A549 (cell line): Measurements from ENCODE around the gene TMC6. TPM values are rescaled to one million over a fixed set of nuclear protein-coding genes. Genes with fewer than 3 reads are reported as not detected.
A peak's percentile ranks its signal among the peaks of the same experiment; 100 is the strongest.

ENCODE experiments used
- ATAC-seq, 2 experiments: fragments of 200-7000 bp in 1 of 2; fragments of >200 bp in 1 of 2; cut with Nextera tagmentation in 1 of 2; cut with Tn5 transposase in 1 of 2; 3 replicates each; pipeline versions ENCODE4 v1.8.0 to v1.9.1; 2018 to 2020; ENCODE audit warnings: mild to moderate bottlenecking in 1 of 2, moderate library complexity in 1 of 2
- CTCF ChIA-PET: fragments of 300-600 bp; sonication (Branson Sonifier 250); formaldehyde crosslinking; extraction: SDS; loops from one replicate; lab custom pipeline; 2021; ENCODE audit warnings: antibody characterized with exemption, inconsistent platforms; lab: Yijun Ruan, JAX
- POLR2A ChIA-PET: fragments of 350-600 bp; formaldehyde crosslinking; extraction: SDS; loops from one replicate; lab custom pipeline; 2021; ENCODE audit warnings: antibody characterized with exemption, inconsistent platforms; lab: Yijun Ruan, JAX
- DNase-seq, 2 experiments: peaks; one replicate each; pipeline versions ENCODE4 v3.0.0 to v3.0.0-alpha.2; 2011 to 2016; ENCODE audit warnings: low read depth in 1 of 2, low spot score in 1 of 2
- FAIRE-seq: peaks from 2 replicates; lab custom pipeline; 2011; peaks lifted over from hg19 to GRCh38; lab: Jason Lieb, UNC
- H3K27ac ChIP-seq, 2 experiments: fragments of >200 bp; sonication (Bioruptor Twin); formaldehyde crosslinking; 3 replicates each; pipeline ENCODE4 v1.5.1; 2016 to 2017
- H3K4me1 ChIP-seq: fragments of >200 bp; sonication (Bioruptor Twin); formaldehyde crosslinking; 3 replicates; pipeline ENCODE4 v1.6.1; 2016
- H3K4me2 ChIP-seq: fragments of >200 bp; sonication (Bioruptor Twin); formaldehyde crosslinking; 3 replicates; pipeline ENCODE4 v1.6.1; 2016
- H3K4me3 ChIP-seq: fragments of >200 bp; sonication (Bioruptor Twin); formaldehyde crosslinking; 3 replicates; pipeline ENCODE4 v1.5.1; 2016
- H3K9me3 ChIP-seq: fragments of >200 bp; sonication (Bioruptor Twin); formaldehyde crosslinking; 3 replicates; pipeline ENCODE4 v1.6.1; 2016
- CBX2 ChIP-seq: fragments of 200-600 bp; sonication (generic); IDR thresholded peaks from 2 replicates; pipeline ENCODE4 v1.6.1; 2016; ENCODE audit warnings: low read depth, mild to moderate bottlenecking, borderline replicate concordance
- CHD4 ChIP-seq: fragments of 200-600 bp; sonication (generic); IDR thresholded peaks from 2 replicates; pipeline ENCODE4 v1.6.1; 2016; ENCODE audit warnings: antibody characterized with exemption, mild to moderate bottlenecking, borderline replicate concordance
- CTCF ChIP-seq: fragments of >200 bp; sonication (Bioruptor Twin); formaldehyde crosslinking; IDR thresholded peaks from 3 replicates; pipeline ENCODE4 v1.5.1; 2016
- EP300 ChIP-seq, 2 experiments: fragments of >200 bp; sonication (Bioruptor Twin); formaldehyde crosslinking; IDR thresholded peaks; 2 replicates in 1 of 2; 3 replicates in 1 of 2; pipeline ENCODE4 v1.6.1; 2016 to 2017
- ESRRA ChIP-seq: fragments of 150-350 bp; IDR thresholded peaks from 2 replicates; pipeline ENCODE4 v1.6.1; 2014; ENCODE audit warnings: mild to moderate bottlenecking, low read length, borderline replicate concordance
- FOSL2 ChIP-seq, 2 experiments: fragments of 450-650 bp in 1 of 2; fragments of >200 bp in 1 of 2; sonication (Bioruptor Twin) in 1 of 2; formaldehyde crosslinking; IDR thresholded peaks; 2 replicates each; pipeline versions ENCODE4 v1.5.0 to v1.6.1; 2016 to 2020; ENCODE audit warnings: mild to moderate bottlenecking in 1 of 2, moderate library complexity in 1 of 2
- HOXB13 ChIP-seq: fragments of 250-450 bp; sonication (Bioruptor Pico); IDR thresholded peaks from 2 replicates; pipeline ENCODE4 v1.5.0; 2020; ENCODE audit warnings: low read depth, mild to moderate bottlenecking, moderate library complexity
- HOXB5 ChIP-seq: fragments of 250-450 bp; sonication (Bioruptor Pico); IDR thresholded peaks from 2 replicates; pipeline ENCODE4 v1.5.0; 2020; ENCODE audit warnings: mild to moderate bottlenecking, moderate library complexity
- JUN ChIP-seq, 2 experiments: fragments of >200 bp; sonication (Bioruptor Twin); formaldehyde crosslinking; IDR thresholded peaks; 2 replicates in 1 of 2; 3 replicates in 1 of 2; pipeline ENCODE4 v1.6.1; 2016 to 2017
- KDM1A ChIP-seq: fragments of 200-600 bp; sonication (generic); IDR thresholded peaks from 2 replicates; pipeline ENCODE4 v1.6.1; 2016; ENCODE audit warnings: low read depth, mild to moderate bottlenecking
- MAFK ChIP-seq: fragments of 450-650 bp; IDR thresholded peaks from 2 replicates; pipeline ENCODE4 v1.6.1; 2014; ENCODE audit not compliant: partially characterized antibody
- MYC ChIP-seq: IDR thresholded peaks from 2 replicates; pipeline ENCODE4 v1.6.1; 2012; ENCODE audit warnings: mild to moderate bottlenecking, inconsistent platforms, low read length, improper control_type of control experiment, borderline replicate concordance
- PBX3 ChIP-seq: IDR thresholded peaks from 2 replicates; pipeline ENCODE4 v1.6.1; 2012
- POLR2A ChIP-seq: IDR thresholded peaks from 2 replicates; pipeline ENCODE4 v1.6.1; 2012; ENCODE audit warnings: mild to moderate bottlenecking, low read length
- POLR2AphosphoS2 ChIP-seq: conservative IDR thresholded peaks from 2 replicates; pipeline ENCODE4 v1.6.1; 2012; ENCODE audit warnings: low read length, improper control_type of control experiment, inconsistent platforms
- RARB ChIP-seq: fragments of 250-450 bp; sonication (Bioruptor Pico); IDR thresholded peaks from 2 replicates; pipeline ENCODE4 v1.8.0; 2021; ENCODE audit warnings: mild to moderate bottlenecking, moderate library complexity
- REST ChIP-seq: fragments of 200-600 bp; sonication (generic); IDR thresholded peaks from 2 replicates; pipeline ENCODE4 v1.6.1; 2016; ENCODE audit warnings: antibody characterized with exemption, mild to moderate bottlenecking, moderate library complexity
- SREBF2 ChIP-seq: fragments of 450-650 bp; IDR thresholded peaks from 2 replicates; pipeline ENCODE4 v1.6.1; 2014; ENCODE audit warnings: mild to moderate bottlenecking, moderate library complexity
- TFCP2L1 ChIP-seq: fragments of 250-450 bp; sonication (Bioruptor Pico); IDR thresholded peaks from 2 replicates; pipeline ENCODE4 v1.5.0; 2021; ENCODE audit warnings: mild to moderate bottlenecking
- ZFP36 ChIP-seq: fragments of 450-650 bp; IDR thresholded peaks from 2 replicates; pipeline ENCODE4 v1.6.1; 2014; ENCODE audit warnings: borderline replicate concordance; ENCODE audit not compliant: partially characterized antibody
- ZNF302 ChIP-seq: fragments of 250-450 bp; sonication (Bioruptor Pico); IDR thresholded peaks from 2 replicates; pipeline ENCODE4 v1.9.0; 2021; ENCODE audit warnings: inconsistent platforms, mild to moderate bottlenecking, moderate library complexity
- WGBS: methylation state at CpG from one replicate; pipeline ENCODE4 v1.1.6; 2017; ENCODE audit errors: missing lambda C conversion rate; 5-methylcytosine and 5-hydroxymethylcytosine counted together
- polyA plus RNA-seq, 4 experiments: library from polyadenylated mRNA; depleted of rRNA in 3 of 4; stranded (reverse); fragments of >200 nt; fragmentation: RNase III in 1 of 4; extraction: RNeasy Plus Mini Kit Qiagen cat#74134 plus additional on column Dnase treatment in 1 of 4; gene quantifications; 2 replicates in 3 of 4; 3 replicates in 1 of 4; pipeline ENCODE4 v1.2.3, GENCODE V29; 2011 to 2017
- TF ChIP-seq, protein P1 (sequence below): fragments of 250-450 bp; sonication (Bioruptor Pico); IDR thresholded peaks from 2 replicates; pipeline ENCODE4 v1.5.0; 2021; ENCODE audit warnings: mild to moderate bottlenecking, moderate library complexity, borderline replicate concordance
- TF ChIP-seq, protein P2 (sequence below): fragments of 150-350 bp; IDR thresholded peaks from 2 replicates; pipeline ENCODE4 v1.6.1; 2014; ENCODE audit warnings: low read depth, mild to moderate bottlenecking, low read length

The TMC6 gene
- polyA plus RNA-seq, 2 of the 4 experiments (the other 2 are of a cell fraction), result 4.7 to 9.4 TPM

GRCh38 chr17:78104540-78104941, 24.0 kb downstream of the TMC6 start:
- H3K4me2 ChIP-seq, result no peak overlapping the region
- WGBS, result 87% methylated on average over 17 of the region's 28 CpGs
- ATAC-seq, result peak in 1 of 2 experiments; percentile 35; a peak in 2 of 6 replicates
- no peak for DNase-seq
- CTCF ChIA-PET, result interaction anchor here (1.1 to 12.7 kb wide), 6 partner anchors 8 to 144 kb away, joined by 3 to 185 read pairs (median 10); partner anchors contain the start of gene AFMID
- H3K9me3 ChIP-seq, result 0 out of 3 replicates have a peak, but pooled peaks cover 3% of the 10 kb centered on the region
- POLR2A ChIA-PET, result no interaction called here
- no peaks in the 10 kb centered on the region for H3K4me1 ChIP-seq
- no peak for TF ChIP-seq CBX2
- no peak overlapping the region for H3K27ac ChIP-seq
- no peak overlapping the region for H3K4me3 ChIP-seq
- no peak for FAIRE-seq

DNA sequence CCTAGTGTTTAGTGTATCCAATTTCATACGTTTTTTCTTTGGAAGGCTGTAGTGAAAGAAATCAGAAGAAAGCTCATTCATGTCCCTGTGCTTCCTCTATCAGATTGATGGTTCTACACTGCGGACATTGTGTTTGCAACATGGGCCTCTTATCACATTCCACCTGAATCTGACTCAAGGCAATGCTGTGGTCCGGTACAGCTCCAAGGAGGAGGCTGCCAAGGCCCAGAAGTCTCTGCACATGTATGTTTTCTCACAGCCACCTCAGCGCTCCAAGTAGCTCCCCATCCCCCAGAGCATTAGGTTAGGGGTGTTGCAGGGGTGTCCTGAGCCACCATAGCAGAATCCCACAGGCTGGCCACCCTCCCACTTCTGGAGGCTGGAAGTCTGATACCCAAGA, 25.2 kb downstream of the TMC6 start:
- 77% methylated on average over 4 of the region's 4 CpGs for WGBS
- DNase-seq (no peak), FAIRE-seq (no peak)
- 0 out of 3 replicates have a peak, but pooled peaks cover 3% of the 10 kb centered on the region for H3K9me3 ChIP-seq
- no peak overlapping the region for H3K4me3 ChIP-seq
- CTCF ChIA-PET, result interaction anchor here (0.6 to 3.1 kb wide), 9 partner anchors 9 to 148 kb away, joined by 3 to 14 read pairs (median 3); partner anchors contain the start of gene AFMID
- H3K4me1 ChIP-seq, result no peaks in the 10 kb centered on the region
- no peak overlapping the region for H3K4me2 ChIP-seq
- TF ChIP-seq HOXB13 (CRISPR knock-in tag), result no peak
- TF ChIP-seq, protein P1, sequence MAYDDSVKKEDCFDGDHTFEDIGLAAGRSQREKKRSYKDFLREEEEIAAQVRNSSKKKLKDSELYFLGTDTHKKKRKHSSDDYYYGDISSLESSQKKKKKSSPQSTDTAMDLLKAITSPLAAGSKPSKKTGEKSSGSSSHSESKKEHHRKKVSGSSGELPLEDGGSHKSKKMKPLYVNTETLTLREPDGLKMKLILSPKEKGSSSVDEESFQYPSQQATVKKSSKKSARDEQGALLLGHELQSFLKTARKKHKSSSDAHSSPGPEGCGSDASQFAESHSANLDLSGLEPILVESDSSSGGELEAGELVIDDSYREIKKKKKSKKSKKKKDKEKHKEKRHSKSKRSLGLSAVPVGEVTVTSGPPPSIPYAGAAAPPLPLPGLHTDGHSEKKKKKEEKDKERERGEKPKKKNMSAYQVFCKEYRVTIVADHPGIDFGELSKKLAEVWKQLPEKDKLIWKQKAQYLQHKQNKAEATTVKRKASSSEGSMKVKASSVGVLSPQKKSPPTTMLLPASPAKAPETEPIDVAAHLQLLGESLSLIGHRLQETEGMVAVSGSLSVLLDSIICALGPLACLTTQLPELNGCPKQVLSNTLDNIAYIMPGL (CRISPR knock-in tag), result no peak
- no peak for TF ChIP-seq HOXB5 (CRISPR knock-in tag)
- TF ChIP-seq POLR2A, result no peak
- TF ChIP-seq FOSL2 (IDR thresholded peaks at IDR 0.05), result no peak
- TF ChIP-seq FOSL2 (CRISPR knock-in tag; IDR thresholded peaks at IDR 0.05), result no peak
- no peak for TF ChIP-seq MYC
- TF ChIP-seq, protein P2, sequence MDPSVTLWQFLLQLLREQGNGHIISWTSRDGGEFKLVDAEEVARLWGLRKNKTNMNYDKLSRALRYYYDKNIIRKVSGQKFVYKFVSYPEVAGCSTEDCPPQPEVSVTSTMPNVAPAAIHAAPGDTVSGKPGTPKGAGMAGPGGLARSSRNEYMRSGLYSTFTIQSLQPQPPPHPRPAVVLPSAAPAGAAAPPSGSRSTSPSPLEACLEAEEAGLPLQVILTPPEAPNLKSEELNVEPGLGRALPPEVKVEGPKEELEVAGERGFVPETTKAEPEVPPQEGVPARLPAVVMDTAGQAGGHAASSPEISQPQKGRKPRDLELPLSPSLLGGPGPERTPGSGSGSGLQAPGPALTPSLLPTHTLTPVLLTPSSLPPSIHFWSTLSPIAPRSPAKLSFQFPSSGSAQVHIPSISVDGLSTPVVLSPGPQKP, result no peak
- TF ChIP-seq CHD4, result no peak
- TF ChIP-seq EP300 (IDR thresholded peaks at IDR 0.05), result no peak
- no peak for TF ChIP-seq RARB (CRISPR knock-in tag)
- TF ChIP-seq, all 56 proteins: peak for 0
- H3K27ac ChIP-seq, result no peak overlapping the region
- no peak for ATAC-seq
- POLR2A ChIA-PET, result interaction anchor here (0.6 kb wide), 1 partner anchor 524 kb away, joined by 4 read pairs; no protein-coding TSS in a partner anchor

- ChIA-PET CTCF (interaction anchor here (11.4 to 12.3 kb wide), 2 partner anchors 9 to 18 kb away, joined by 83 to 99 read pairs; no protein-coding TSS in a partner anchor), POLR2A (no interaction called here)
- Histone ChIP-seq H3K4me3 (no peak overlapping the region), H3K4me1 (no peaks in the 10 kb centered on the region), H3K27ac (no peak overlapping the region), H3K9me3 (0 out of 3 replicates have a peak, but pooled peaks cover 3% of the 10 kb centered on the region), H3K4me2 (no peak overlapping the region)
- WGBS, result 87% methylated on average over 10 of the region's 10 CpGs
- DNase-seq (no peak), FAIRE-seq (no peak), ATAC-seq (no peak)
- TF ChIP-seq MAFK (no peak), PBX3 (no peak), POLR2AphosphoS2 (no peak), ZNF302 (CRISPR knock-in tag) (no peak), KDM1A (no peak), ESRRA (no peak), RARB (CRISPR knock-in tag) (no peak), JUN (IDR thresholded peaks at IDR 0.05) (no peak), SREBF2 (no peak), TFCP2L1 (CRISPR knock-in tag) (no peak), ZFP36 (no peak), CHD4 (no peak), REST (no peak), CTCF (no peak), MYC (no peak)
These were observed 27.0 kb downstream of the TMC6 start for GRCh38 chr17:78101542-78101941.
